Measurements from ENCODE around the gene STXBP5.

The STXBP5 gene

DNA sequence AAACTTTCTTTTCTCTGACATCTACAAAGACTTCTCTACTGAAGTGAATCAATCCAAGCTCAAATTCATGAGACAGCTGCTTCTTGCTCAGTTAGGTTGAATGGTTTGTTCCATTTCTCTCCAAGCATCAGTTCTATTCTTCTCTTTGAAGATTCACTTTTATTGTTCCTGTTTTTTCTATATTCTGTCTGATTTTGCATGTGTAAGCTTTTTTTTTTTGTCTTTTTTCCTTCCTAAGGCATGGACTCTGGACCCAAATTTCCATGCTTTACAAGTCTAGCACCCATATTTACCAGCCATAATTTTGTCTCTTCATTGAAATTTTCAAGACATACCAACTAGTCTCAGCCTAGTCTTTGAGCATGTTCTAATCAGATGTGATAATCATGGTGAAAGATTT lies 25.9 kb upstream of the STXBP5 start:
- DNase-seq (ENCODE audit: low spot score), result no peak

DNA sequence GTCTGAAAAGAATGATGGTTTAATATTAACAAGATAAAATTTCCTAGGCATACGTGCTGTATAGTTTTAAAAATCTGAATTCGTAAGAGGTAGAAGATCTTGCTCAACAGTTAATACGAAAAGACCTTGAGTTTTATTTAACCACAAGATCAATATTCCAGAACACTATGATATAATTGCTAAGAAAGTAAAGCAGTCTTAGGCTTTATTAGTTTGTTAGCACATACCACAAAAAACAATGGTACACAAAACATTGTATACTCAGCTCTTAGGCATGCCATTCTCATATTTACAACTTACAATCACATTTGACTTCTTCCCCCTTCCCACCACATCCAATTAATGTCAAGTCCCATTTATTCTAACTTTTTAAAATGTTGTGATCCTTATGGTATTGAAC lies 24.4 kb upstream of the STXBP5 start:
- no peak for DNase-seq (ENCODE audit: low spot score)

DNA sequence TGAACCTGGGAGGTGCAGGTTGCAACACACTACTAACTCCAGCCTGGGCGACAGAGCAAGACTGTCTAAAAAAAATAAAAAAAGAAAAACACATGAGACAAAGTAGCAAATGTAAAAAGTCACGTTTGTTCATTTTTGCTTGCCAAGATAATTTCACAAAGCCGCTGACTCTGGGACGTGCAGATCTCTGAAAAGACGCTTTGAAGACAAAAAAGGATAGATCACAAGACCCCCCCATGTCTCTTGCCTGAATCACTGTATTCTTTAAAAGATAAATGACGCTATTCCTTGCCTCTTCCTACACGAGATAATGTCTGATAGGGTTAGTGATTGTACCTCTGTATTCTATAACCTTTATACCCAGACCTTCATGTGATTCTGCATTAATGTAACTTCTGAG lies 23.3 kb upstream of the STXBP5 start:
- no peak for DNase-seq (ENCODE audit: low spot score)

DNA sequence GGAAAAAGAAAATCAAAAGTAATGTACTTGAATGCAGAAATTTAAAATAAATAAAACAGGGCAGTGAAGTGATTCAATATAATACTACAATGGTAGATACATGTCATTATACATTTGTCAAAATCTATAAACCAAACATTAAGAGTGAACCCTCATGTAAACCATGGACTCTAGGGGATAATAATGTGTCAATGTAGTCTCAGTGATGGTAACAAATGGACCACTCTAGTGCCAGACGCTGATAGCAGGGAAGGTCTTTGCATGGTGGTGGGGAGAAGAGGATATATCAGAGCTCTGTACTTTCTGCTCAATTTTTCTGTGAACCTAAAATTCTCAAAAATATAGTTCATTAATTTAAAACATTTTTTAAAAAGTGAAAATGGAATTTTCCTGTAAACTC lies 19.8 kb upstream of the STXBP5 start:
- DNase-seq (ENCODE audit: low spot score), result no peak

DNA sequence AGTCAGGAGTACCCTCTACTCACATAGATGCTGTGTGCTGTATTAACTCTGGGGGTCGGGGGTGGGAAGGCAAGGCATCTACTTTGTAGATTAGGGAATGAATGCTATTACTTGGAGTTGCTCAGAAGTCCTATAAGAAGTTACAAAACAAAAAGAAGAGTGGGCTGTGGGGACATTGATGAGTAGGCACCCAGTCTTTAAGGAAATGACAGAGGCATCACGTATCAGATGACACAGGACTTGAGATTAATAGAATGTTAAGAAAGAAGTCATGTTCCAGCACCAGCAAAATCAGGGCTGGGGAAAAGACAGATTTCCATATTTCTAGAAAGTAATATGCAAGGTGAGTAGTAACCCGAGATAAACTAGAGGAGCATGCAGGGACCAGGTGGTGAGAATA lies 19.0 kb upstream of the STXBP5 start:
- no peak for DNase-seq (ENCODE audit: low spot score)

DNA sequence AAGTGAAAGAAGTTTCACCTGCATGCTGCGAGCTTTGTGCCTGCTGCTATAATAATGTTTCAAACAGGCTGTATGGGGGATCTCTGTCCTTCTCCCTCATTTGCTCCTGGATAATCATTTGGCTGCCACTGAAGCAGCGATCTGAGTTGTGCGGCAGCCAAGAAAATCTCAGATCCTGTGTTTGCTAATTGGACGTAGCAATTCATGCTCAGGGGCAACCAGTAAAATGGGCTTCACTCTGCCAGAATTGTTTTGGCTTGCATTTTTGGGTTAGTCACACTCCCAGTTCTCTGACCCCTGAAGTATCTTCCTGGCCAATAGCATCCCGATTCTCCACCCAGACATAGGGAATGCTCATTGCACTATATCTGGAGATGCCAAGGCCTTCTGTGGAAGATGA lies 13.7 kb upstream of the STXBP5 start:
- DNase-seq (ENCODE audit: low spot score), result no peak

DNA sequence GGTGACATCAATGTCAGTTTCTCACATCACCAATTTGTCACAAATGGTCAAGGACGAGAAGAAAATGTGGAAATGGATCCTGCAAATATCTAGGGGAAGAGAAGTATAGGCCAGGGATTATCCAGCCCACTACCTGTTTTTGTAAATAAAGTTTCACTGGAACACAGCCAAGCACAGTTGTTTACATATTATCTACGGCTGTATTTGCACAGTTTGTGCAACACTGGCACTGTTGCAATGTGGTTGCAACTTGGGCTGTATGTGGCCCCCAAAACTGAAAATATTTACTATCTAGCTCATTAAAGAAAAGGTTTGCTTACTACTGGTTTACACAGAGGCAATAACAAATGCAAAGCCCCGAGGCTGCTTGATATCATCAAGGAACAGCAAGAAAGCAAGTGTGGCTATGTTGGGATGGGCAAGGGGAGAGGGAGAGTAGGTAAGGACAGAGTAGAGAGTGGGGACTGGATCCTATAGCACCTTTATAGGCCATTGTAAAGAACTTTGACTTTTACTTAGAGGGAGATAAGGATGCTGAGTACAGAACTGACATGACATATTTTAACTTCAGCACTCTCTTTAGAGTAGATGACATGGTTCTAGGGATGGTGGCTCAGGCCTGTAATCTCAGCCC lies 11.8 kb upstream of the STXBP5 start:
- DNase-seq (ENCODE audit: low spot score), result no peak

DNA sequence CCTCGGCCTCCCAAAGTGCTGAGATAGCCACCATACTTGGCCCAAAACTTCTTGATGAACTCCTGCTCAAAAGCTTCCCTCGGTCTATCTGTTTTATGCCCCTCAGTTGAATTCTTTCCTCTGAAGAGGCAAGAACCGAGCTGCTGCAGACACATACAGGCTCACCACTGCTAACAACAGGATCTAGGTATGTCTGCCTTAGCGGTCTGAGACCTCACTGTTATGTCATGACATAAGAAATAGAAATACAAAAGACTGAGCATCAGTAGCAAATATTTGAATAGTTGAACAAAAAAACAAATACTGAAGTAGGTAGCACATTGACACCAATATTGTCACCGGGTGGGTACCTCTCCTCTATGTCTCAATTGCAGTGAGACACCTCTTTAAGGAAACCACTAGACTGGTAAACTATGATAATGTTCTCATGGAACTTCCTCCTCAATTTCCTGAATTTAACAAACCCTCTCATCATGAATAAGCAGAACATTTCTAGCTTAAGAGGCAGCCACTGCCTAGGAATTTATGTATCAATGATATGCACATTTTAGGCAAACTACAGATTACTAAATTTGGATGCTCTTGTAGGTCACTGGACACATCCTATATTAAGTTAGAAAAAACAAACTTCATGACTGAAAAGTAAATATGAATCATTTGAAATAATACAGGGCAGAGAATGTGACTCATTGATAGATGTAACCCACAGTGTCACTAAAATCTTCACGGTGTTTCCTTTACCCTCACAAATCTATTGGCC lies 9.4 kb upstream of the STXBP5 start:
- peak; percentile 21 for DNase-seq (ENCODE audit: low spot score)

DNA sequence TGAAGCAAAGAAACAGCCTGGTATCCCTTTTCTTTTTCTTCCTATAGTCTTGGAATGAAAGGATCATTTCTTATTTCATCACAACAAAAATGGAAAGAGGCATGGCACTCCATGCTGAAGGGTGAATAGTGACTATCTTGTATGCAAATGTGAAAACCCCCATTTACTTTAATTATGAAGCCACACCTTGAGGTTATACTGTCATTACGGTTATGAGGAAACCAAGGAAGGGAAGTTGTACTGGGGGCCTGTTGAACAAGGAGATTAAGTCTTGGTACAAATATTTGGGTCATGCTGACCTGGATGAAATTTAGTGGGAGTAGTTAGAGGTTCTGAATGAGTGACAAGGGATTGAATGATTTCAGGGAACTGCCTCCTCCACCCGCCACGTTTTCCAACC lies 8.7 kb upstream of the STXBP5 start:
- no peak for DNase-seq (ENCODE audit: low spot score)

DNA sequence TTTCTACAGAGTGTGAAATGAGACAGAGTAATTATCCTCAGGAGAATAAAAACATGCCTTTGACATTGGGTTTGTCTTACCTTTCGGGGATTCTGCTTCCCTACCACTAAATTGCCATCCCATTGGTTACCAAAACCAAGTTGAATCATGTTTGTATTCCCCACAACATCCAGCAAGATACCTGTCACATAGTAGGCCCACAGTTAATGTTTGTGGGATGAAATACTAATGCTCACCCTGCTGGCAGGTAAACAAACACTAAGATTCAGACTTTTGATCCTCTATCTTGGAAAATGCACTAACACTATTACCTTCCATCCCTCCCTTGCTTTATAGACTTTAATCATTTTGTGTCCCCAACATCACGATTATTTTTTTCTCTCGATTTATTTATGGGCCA lies 8.2 kb upstream of the STXBP5 start:
- no peak for DNase-seq (ENCODE audit: low spot score)

DNA sequence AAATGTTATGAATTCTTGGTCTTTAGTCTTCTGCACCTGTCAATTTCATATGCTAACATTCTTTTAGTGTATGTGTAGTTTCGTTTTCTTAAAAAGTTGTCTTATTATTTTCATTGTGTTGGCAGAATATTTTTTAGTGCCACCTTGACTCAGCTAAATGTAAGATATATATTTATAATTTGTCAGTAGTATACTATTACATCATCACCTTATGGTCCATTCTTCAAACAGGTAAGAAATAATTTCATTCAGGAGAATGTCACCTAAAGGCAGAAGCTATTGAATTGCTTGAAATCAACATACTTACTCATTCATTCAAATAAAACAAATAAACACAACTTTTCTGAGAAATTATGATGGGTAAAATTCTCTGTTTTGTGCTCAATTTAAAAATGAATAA lies 3.5 kb upstream of the STXBP5 start:
- DNase-seq (ENCODE audit: low spot score), result no peak

DNA sequence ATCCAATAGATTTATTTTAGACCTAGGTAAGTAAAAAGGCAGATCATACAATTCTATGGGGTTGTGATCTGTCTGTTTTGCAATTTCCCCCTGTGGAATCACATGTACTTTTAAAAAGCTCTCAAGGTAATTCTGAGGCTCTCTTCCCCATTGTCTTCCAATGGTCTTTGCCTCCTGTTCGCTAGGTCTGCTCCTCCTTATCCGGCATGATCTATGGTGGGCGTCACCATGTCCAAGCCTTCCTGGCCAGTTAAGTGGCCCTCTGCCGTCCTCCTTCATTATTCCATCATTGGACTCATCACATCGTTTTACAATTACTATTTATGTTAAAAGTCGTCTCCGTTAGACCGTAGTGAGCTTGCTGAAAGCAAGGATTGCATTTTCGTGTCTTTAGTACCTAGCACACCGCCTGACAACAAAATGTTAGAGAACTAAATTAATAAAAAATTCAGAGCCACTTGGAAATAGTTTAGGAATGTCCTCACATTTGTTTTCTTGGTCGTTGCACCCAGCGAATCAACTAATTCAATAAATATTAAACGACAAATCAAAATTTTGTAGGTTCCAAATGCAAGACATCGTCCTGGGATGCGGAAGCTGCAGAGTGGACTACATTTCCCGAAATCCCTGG lies 2.2 kb upstream of the STXBP5 start:
- DNase-seq (ENCODE audit: low spot score), result peak; percentile 44

DNA sequence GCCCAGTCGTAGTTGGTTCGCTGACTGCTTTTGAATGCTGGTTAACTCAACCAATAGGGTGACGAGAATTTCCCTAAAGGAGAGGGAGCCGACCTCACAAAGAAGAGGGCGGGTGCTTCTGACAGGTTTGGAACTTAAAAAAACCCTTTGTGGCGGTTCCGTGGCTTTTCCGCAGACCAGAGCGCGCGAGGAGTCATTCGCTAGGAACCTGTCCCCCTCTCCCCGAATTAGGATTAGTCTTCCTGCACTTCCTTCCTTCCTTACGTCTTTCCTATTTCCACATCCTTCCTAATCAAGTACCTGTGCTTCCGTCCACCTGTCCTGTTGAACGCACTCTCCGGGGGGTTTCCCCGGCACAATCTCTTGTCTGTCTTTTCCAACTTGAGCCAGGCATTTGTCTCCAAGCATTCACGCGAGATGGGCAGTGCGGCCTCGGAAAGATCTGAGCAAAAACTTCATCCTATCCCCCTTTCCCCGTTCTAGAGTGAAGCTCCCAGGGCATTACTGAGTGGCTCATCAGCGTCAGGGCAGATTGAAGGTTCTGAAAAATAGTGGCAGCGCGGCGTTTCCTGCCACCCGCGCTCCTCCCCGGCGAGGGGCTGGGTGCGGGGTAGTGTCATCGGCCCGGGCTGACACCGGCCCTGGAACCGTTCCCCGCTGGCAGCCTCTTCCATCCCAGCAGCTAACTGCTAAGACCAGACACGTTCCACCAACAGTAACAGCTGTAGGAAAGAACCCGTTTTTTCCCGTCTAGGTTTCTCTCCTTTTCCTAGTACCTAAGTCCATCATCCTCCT lies 1.5 kb upstream of the STXBP5 start:
- DNase-seq (ENCODE audit: low spot score), result peak; percentile 94

DNA sequence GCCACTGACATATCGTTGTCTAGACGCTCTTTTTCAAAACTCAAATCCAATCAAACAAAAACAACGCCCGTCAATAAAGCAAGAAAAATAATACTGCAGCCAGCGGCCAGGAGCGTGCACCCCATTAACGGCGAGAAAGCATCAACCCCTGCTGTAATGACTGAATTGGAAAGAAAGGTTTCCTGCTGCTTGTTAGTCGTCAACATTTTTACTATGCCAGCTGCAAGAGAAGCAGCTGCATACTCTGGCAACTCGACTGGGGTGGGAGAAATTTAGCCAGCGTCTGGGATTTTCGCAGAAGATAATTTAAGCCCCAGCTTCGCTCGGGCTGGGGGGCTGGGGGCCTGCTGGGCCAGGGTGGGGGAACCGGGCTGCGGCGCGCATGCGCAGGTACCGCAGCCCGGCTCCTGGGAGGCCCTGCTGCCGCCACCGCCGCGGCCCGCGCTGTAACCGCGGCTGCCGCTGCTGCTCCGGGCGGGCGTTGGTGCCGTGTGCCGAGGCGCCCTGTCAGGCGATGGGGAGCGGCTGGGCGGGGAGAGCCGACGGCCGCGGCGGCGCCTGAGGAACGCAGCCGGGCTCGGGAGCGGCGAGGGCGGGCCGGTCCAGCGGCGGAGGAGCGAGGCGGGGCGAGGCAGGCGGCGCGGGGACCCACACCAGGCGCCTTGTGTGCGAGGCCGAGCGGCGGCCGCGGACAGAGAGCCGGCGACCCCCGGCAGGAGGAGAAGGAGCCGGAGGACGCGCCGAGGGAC lies 732 bp upstream of the STXBP5 start:
- DNase-seq (ENCODE audit: low spot score), result peak; percentile 98

DNA sequence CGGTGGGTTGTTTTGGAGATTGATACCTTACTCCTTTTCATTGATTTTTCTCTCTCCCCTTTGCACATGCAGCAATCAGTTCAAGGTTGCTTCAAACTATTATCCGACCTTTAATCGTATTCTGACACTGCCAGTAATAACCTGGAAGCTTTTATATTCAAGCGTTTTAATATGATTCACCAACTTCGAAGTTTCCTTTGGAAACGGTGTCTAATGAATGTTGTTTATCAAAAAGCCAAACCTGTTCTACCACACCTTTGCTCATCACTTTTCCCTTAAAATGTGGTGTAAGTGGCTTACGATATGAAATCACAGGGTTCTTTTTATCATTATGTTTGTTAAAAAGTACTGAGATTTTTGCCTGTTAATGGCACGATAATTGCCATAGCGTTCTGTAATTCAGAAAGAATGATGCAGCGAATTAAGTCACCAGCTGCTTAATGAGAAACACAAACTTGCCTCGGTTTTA lies 660 bp downstream of the STXBP5 start:
- DNase-seq (ENCODE audit: low spot score), result no peak

DNA sequence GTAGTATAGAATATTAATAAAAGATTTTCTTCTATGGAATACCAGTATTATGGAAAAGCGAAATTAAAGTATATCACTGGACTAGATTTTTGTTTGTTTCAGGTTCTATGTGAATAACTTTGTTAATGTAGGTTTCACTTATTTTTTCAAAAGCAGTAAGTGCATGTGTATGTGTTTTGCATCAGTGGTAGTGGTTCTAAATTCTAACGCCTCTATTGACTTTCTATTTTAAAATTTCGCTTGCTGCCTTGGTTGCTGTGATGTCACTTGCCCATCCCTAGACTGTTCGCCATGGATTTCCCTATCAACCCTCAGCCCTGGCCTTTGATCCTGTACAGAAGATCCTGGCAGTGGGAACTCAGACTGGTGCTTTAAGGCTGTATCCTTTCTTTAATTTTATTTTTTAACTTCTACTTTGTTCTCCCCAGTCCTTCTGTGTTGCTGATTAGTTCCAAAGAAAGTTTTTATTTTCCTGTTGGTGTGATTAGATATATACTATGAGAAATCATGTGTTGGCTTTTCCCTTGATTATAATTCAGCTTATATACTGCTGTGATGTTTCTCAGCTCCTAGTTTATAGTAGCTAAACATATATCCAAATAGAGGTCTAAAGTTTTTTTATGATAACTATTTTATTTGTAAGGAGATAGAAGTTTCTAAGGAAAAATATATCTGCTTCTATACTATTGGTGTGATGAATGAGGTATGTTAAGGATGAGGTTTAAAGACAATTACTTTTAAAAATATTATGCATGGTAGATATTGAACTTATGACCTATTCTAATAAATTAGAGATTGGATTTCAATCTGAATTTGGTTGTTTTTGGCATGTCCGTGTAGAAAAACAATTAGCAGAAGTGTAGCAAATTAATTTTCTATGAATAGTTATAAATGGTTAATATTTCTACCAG lies 1.7 kb downstream of the STXBP5 start:
- peak; percentile 8 for DNase-seq (ENCODE audit: low spot score)

DNA sequence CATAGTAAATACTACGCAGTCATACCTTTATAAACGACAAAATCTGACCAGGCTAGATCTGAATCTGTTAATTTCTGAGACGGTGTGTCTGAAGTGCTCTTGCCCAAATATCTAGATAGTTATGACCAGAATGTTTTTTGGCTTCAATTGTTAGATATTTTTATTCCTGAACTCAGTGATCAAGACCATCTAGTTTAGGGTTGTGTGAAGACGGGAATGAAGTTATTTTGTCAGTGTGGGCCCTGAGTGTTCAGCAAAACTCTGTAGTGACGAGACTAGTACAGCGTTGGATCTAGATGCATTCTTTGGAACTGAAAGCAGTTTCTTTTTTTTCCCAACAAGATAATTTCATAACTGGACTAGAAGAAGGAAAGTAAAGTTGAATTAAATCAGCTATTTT lies 3.1 kb downstream of the STXBP5 start:
- peak; percentile 8 for DNase-seq (ENCODE audit: low spot score)

DNA sequence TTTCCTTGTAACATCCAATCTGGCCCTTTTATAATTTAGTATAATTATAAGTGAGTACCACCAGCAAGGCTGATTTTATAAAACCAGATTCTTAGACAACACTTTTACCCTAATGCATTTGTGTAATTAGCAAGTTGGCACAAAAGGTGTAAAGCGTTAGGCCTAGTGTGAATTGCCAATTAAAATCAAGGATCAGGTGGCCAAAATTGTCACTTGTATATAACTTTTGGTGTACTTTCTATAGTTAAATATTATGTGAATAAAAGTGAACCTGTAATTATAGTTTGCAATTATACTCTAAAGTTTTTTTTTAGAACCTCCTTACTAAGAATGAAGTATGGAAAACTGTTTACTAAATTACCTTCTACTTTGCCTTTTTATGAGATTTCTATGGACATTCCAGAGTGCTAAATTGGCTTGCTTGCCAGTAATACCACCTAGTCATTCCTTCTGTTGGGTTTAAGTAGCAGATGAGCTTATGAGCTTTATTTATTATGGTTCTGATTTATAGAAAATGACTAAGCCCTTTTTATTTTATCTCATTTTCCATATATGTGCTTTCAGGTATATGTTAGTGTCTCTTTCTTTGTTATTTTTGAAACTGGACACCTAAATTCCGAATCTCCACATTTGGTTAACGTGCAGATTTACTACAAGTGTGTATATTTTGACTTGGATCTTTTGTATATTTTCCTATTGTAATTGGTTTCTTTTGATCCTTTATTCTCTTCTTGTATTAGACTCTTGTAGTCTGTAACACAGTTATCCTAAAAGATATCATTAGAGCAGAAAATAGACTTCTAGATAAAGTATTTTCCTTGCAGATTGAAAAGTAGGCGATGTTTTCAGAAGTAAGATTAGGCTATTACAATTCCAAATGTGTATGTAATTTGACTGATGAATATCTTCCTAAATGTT lies 3.9 kb downstream of the STXBP5 start:
- no peak for DNase-seq (ENCODE audit: low spot score)

DNA sequence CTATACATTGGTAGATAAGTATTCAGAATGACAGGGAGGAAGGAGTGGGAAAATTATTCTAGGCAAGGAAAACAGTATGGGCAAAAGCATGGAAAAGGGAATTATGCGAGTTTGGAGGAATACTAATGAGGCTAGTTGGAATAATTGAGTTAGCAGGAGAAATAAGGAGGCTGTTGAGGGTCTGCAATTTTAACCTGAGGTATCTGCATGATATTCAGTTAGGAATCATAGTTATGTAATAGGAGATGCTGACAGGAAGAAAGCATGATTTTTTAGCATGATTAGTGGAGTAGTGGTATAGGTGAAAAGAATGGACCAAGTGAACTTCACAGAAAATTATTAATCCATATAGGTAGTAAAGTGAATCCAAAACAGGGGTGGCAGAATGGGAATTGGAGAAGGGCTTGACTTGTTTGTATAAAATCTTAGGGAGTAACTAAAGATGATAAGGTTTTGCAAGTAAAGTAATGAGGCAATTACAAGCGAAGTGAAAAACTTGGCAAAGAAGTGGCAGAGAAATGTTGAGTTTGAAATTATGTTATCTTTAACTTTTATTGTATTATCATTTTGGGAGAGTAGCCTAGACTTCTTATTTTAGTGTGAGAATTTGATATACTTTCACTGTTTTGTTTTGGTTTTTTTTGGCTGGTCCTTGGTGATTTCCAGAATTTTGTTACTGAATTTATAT lies 5.7 kb downstream of the STXBP5 start:
- DNase-seq (ENCODE audit: low spot score), result no peak
